Trophoblast cell (in vitro differentiated cells and primary cell): Measurements from ENCODE around the gene TAF7.

Experiments used
- DNase-seq, 2 donors: peaks; one replicate each; pipeline ENCODE4 v3.0.0-alpha.2; 2016
- H2AFZ ChIP-seq: 2 replicates; pipeline ENCODE4 v1.6.1; 2013; ENCODE audit warnings: low read length, moderate library complexity, mild to moderate bottlenecking; ENCODE audit not compliant: insufficient read depth, poor library complexity
- H2AK5ac ChIP-seq: 2 replicates; pipeline ENCODE4 v1.6.1; 2013; ENCODE audit warnings: mild to moderate bottlenecking, low read length
- H2BK120ac ChIP-seq: 2 replicates; pipeline ENCODE4 v1.6.1; 2013; ENCODE audit warnings: low read length, mild to moderate bottlenecking, moderate library complexity; ENCODE audit not compliant: insufficient read depth, poor library complexity
- H2BK12ac ChIP-seq: 2 replicates; pipeline ENCODE4 v1.6.1; 2013; ENCODE audit warnings: mild to moderate bottlenecking, low read length, moderate library complexity
- H2BK5ac ChIP-seq: 2 replicates; pipeline ENCODE4 v1.6.1; 2013; ENCODE audit warnings: low read length, low read depth, moderate library complexity, mild to moderate bottlenecking; ENCODE audit not compliant: poor library complexity
- H3K14ac ChIP-seq: 2 replicates; pipeline ENCODE4 v1.6.1; 2013; ENCODE audit warnings: mild to moderate bottlenecking, low read length
- H3K18ac ChIP-seq: 2 replicates; pipeline ENCODE4 v1.6.1; 2013; ENCODE audit warnings: mild to moderate bottlenecking, low read length
- H3K23ac ChIP-seq: 2 replicates; pipeline ENCODE4 v1.6.1; 2013; ENCODE audit warnings: low read length
- H3K27ac ChIP-seq: 2 replicates; pipeline ENCODE4 v1.5.1; 2013; ENCODE audit warnings: low read depth, mild to moderate bottlenecking, inconsistent platforms, low read length, moderate library complexity
- H3K27me3 ChIP-seq: 2 replicates; pipeline ENCODE4 v1.6.1; 2013; ENCODE audit warnings: inconsistent platforms, mild to moderate bottlenecking, low read length, moderate library complexity; ENCODE audit not compliant: insufficient read depth
- H3K36me3 ChIP-seq, 2 experiments: 1 replicate in 1 of 2; 2 replicates in 1 of 2; pipeline ENCODE4 v1.6.1; 2013; ENCODE audit warnings: low read length in 2 of 2, mild to moderate bottlenecking in 2 of 2, moderate library complexity in 1 of 2; ENCODE audit not compliant: insufficient read depth in 2 of 2, control insufficient read depth in 1 of 2
- H3K4ac ChIP-seq: 2 replicates; pipeline ENCODE4 v1.6.1; 2013; ENCODE audit warnings: low read depth, mild to moderate bottlenecking, low read length, moderate library complexity
- H3K4me1 ChIP-seq, 2 experiments: 1 replicate in 1 of 2; 2 replicates in 1 of 2; pipeline ENCODE4 v1.6.1; 2013; ENCODE audit warnings: low read length in 2 of 2, mild to moderate bottlenecking in 2 of 2, moderate library complexity in 1 of 2; ENCODE audit not compliant: insufficient read depth in 2 of 2, control insufficient read depth in 1 of 2
- H3K4me2 ChIP-seq: 2 replicates; pipeline ENCODE4 v1.6.1; 2013; ENCODE audit warnings: inconsistent platforms, mild to moderate bottlenecking, low read length, moderate library complexity
- H3K4me3 ChIP-seq: 2 replicates; pipeline ENCODE4 v1.5.1; 2013; ENCODE audit warnings: mild to moderate bottlenecking, low read depth, low read length, inconsistent platforms
- H3K79me1 ChIP-seq: one replicate; pipeline ENCODE4 v1.6.1; 2013; ENCODE audit warnings: low read length
- H3K79me2 ChIP-seq: 2 replicates; pipeline ENCODE4 v1.6.1; 2013; ENCODE audit warnings: low read length, mild to moderate bottlenecking; ENCODE audit not compliant: control insufficient read depth, insufficient read depth, poor library complexity
- H3K9ac ChIP-seq: 2 replicates; pipeline ENCODE4 v1.6.1; 2013; ENCODE audit warnings: mild to moderate bottlenecking, low read length
- H3K9me3 ChIP-seq: 2 replicates; pipeline ENCODE4 v1.6.1; 2013; ENCODE audit warnings: low read depth, mild to moderate bottlenecking, control low read depth, inconsistent platforms, low read length; ENCODE audit not compliant: insufficient read depth
- H4K12ac ChIP-seq: 2 replicates; pipeline ENCODE4 v1.6.1; 2013; ENCODE audit warnings: low read depth, mild to moderate bottlenecking, low read length, moderate library complexity
- H4K8ac ChIP-seq: 2 replicates; pipeline ENCODE4 v1.6.1; 2013; ENCODE audit warnings: low read depth, mild to moderate bottlenecking, low read length, moderate library complexity
- H4K91ac ChIP-seq: one replicate; pipeline ENCODE4 v1.6.1; 2013; ENCODE audit warnings: low read depth, mild to moderate bottlenecking, low read length, moderate library complexity
- WGBS: extraction: QIAGEN DNeasy Blood & Tissue Kit; methylation state at CpG from one replicate; pipeline ENCODE4 v1.1.7; 2013; ENCODE audit warnings: missing lambda C conversion rate; ENCODE audit not compliant: insufficient read length, insufficient coverage; ENCODE audit errors: extremely low coverage; 5-methylcytosine and 5-hydroxymethylcytosine counted together

The TAF7 gene

GRCh38 chr5:141356133-141356532 is 35.5 kb upstream of the TAF7 start:
- H3K36me3 ChIP-seq = peaks cover 0 to 3% of the 10 kb centered on the region in 2 experiments
- peaks cover 33% of the 10 kb centered on the region for H3K9me3 ChIP-seq
- H3K4me3 ChIP-seq = no peak overlapping the region
- H3K9ac ChIP-seq = no peak overlapping the region
- H3K18ac ChIP-seq = no peak overlapping the region
- H2BK120ac ChIP-seq = no peak overlapping the region
- H3K27me3 ChIP-seq = no peaks in the 10 kb centered on the region
- H2AK5ac ChIP-seq = no peak overlapping the region
- no peak for DNase-seq
- no peak overlapping the region for H4K12ac ChIP-seq
- no peak overlapping the region for H3K4me2 ChIP-seq
- no peaks in the 10 kb centered on the region for H3K79me2 ChIP-seq
- no peak overlapping the region for H3K23ac ChIP-seq
- H3K4ac ChIP-seq = no peak overlapping the region
- no peak overlapping the region for H3K27ac ChIP-seq
- H4K8ac ChIP-seq = no peak overlapping the region
- H3K4me1 ChIP-seq = no peaks in the 10 kb centered on the region
- H2BK12ac ChIP-seq = no peak overlapping the region
- H3K79me1 ChIP-seq = no peaks in the 10 kb centered on the region
- H4K91ac ChIP-seq = no peak overlapping the region
- no peak overlapping the region for H2BK5ac ChIP-seq
- no CpG with 5 or more reads among the region's 5 CpGs for WGBS
- no peak overlapping the region for H2AFZ ChIP-seq
- no peak overlapping the region for H3K14ac ChIP-seq

GRCh38 chr5:141355641-141356040 is 35.1 kb upstream of the TAF7 start:
- Histone ChIP-seq H3K18ac (no peak overlapping the region), H2BK120ac (no peak overlapping the region), H4K91ac (no peak overlapping the region), H3K36me3 (peaks cover 0 to 3% of the 10 kb centered on the region in 2 experiments), H2AFZ (no peak overlapping the region), H3K23ac (no peak overlapping the region), H4K12ac (no peak overlapping the region), H3K4me3 (no peak overlapping the region), H3K79me1 (no peaks in the 10 kb centered on the region), H2BK5ac (no peak overlapping the region), H3K9me3 (peaks cover 35% of the 10 kb centered on the region), H3K9ac (no peak overlapping the region), H3K14ac (no peak overlapping the region), H3K27ac (no peak overlapping the region), H3K79me2 (no peaks in the 10 kb centered on the region), H3K4me1 (no peaks in the 10 kb centered on the region), H3K27me3 (no peaks in the 10 kb centered on the region), H3K4ac (no peak overlapping the region), H2BK12ac (no peak overlapping the region), H2AK5ac (no peak overlapping the region), H4K8ac (no peak overlapping the region), H3K4me2 (no peak overlapping the region)
- DNase-seq = no peak
- no CpG with 5 or more reads among the region's 24 CpGs for WGBS

GRCh38 chr5:141354900-141355469 is 34.4 kb upstream of the TAF7 start, which contains the start of gene PCDHGA4:
TSS of gene PCDHGA4 (plus strand) at chr5:141355021. CDS start at chr5:141355108, 87 bp downstream.
- no peak within 1 kb of the TSS for H3K27ac ChIP-seq
- H3K4me2 ChIP-seq = no peak within 1 kb of the TSS
- H3K9me3 ChIP-seq = peaks cover 32% of the 10 kb centered on the region
- no peak within 1 kb of the TSS for H3K4ac ChIP-seq
- no peaks in the 10 kb centered on the region for H3K79me1 ChIP-seq
- no peak within 1 kb of the TSS for H4K91ac ChIP-seq
- H2AFZ ChIP-seq = no peak within 1 kb of the TSS
- no peak within 1 kb of the TSS for H2BK12ac ChIP-seq
- no peak within 1 kb of the TSS for H2AK5ac ChIP-seq
- no peak within 1 kb of the TSS for H3K9ac ChIP-seq
- no peak for DNase-seq
- no peak within 1 kb of the TSS for H4K12ac ChIP-seq
- WGBS = no CpG with 5 or more reads among the region's 29 CpGs
- no peak within 1 kb of the TSS for H3K23ac ChIP-seq
- H3K4me1 ChIP-seq = no peaks in the 10 kb centered on the region
- H3K27me3 ChIP-seq = no peaks in the 10 kb centered on the region
- no peak within 1 kb of the TSS for H2BK5ac ChIP-seq
- no peak within 1 kb of the TSS for H4K8ac ChIP-seq
- peaks cover 0 to 4% of the 10 kb centered on the region in 2 experiments for H3K36me3 ChIP-seq
- H3K79me2 ChIP-seq = no peaks in the 10 kb centered on the region
- H2BK120ac ChIP-seq = no peak within 1 kb of the TSS
- no peak within 1 kb of the TSS for H3K14ac ChIP-seq
- no peak within 1 kb of the TSS for H3K18ac ChIP-seq
- H3K4me3 ChIP-seq = no peak within 1 kb of the TSS

- Histone ChIP-seq H3K79me2 (no peaks in the 10 kb centered on the region), H3K4me2 (no peak overlapping the region), H3K79me1 (no peaks in the 10 kb centered on the region), H2BK5ac (no peak overlapping the region), H2BK12ac (no peak overlapping the region), H3K27ac (no peak overlapping the region), H2BK120ac (no peak overlapping the region), H2AK5ac (no peak overlapping the region), H3K9me3 (peaks cover 23% of the 10 kb centered on the region), H3K27me3 (no peaks in the 10 kb centered on the region), H3K36me3 (peaks cover 0 to 4% of the 10 kb centered on the region in 2 experiments), H3K18ac (no peak overlapping the region), H3K9ac (no peak overlapping the region), H3K4ac (no peak overlapping the region), H3K23ac (no peak overlapping the region), H4K91ac (no peak overlapping the region), H4K12ac (no peak overlapping the region), H3K4me3 (no peak overlapping the region), H4K8ac (no peak overlapping the region), H3K14ac (no peak overlapping the region), H3K4me1 (no peaks in the 10 kb centered on the region), H2AFZ (no peak overlapping the region)
- no CpG with 5 or more reads among the region's 36 CpGs for WGBS
- DNase-seq = no peak
Measured at GRCh38 chr5:141351591-141351990, 31.0 kb upstream of the TAF7 start.
